HepG2 (cell line): ENCODE results near the gene TMEM87A. TPM values are rescaled to one million over a fixed set of nuclear protein-coding genes. Genes with fewer than 3 reads are reported as not detected.
A peak's percentile ranks its signal among the peaks of the same experiment; 100 is the strongest.

Experiments used
- HMGA1 ChIP-seq: sonication (generic); formaldehyde crosslinking; conservative IDR thresholded peaks from 2 replicates; pipeline ENCODE4 v1.4.0; 2020; ENCODE audit warnings: missing genetic modification reagents
- SNRNP70 ChIP-seq: fragments of 200-400 bp; formaldehyde crosslinking; IDR thresholded peaks from 2 replicates; pipeline ENCODE4 v1.6.1; 2017; ENCODE audit warnings: mild to moderate bottlenecking, low read depth, low read length, moderate library complexity
- ZNF30 ChIP-seq: sonication (generic); formaldehyde crosslinking; IDR thresholded peaks from 2 replicates; pipeline ENCODE4 v1.5.0; 2020; ENCODE audit warnings: mild to moderate bottlenecking, missing genetic modification reagents
- ZNF335 ChIP-seq: sonication (generic); formaldehyde crosslinking; IDR thresholded peaks from 2 replicates; pipeline ENCODE4 v1.4.0; 2020; ENCODE audit warnings: missing genetic modification reagents
- ZNF678 ChIP-seq: sonication (generic); formaldehyde crosslinking; IDR thresholded peaks from 2 replicates; pipeline ENCODE4 v1.4.0; 2020; ENCODE audit warnings: mild to moderate bottlenecking, missing genetic modification reagents
- polyA plus RNA-seq, 8 experiments: library from polyadenylated mRNA; depleted of rRNA in 3 of 8; stranded (reverse) in 7 of 8; unstranded in 1 of 8; fragments of >200 nt; fragmentation: Illumina TruSeq in 4 of 8; extraction: Trizol in 4 of 8; gene quantifications; 2 replicates each; pipeline versions ENCODE4 v1.2.1 to v1.2.3, GENCODE V29; 2011 to 2016; ENCODE audit warnings: low read depth in 4 of 8, missing spikeins in 1 of 8, mixed read lengths in 1 of 8; ENCODE audit not compliant: insufficient read depth in 1 of 8
- total RNA-seq, 5 experiments: library from RNA; depleted of rRNA; stranded (reverse); fragments of >200 nt; fragmentation: Illumina TruSeq; extraction: Trizol; gene quantifications; 2 replicates each; pipeline ENCODE4 v1.2.3, GENCODE V29; 2016; ENCODE audit warnings: low read depth in 1 of 5
- TF ChIP-seq, protein P1 (sequence below): sonication (generic); formaldehyde crosslinking; conservative IDR thresholded peaks from 2 replicates; pipeline ENCODE4 v1.8.0; 2022; ENCODE audit warnings: missing genetic modification reagents
- TF ChIP-seq, protein P2 (sequence below): sonication (generic); formaldehyde crosslinking; IDR thresholded peaks from one replicate; pipeline ENCODE4 v1.5.1; 2020; ENCODE audit warnings: mild to moderate bottlenecking, missing genetic modification reagents; ENCODE audit errors: not compliant biosample characterization
- TF ChIP-seq, protein P3 (sequence below): IDR thresholded peaks from 2 replicates; pipeline ENCODE4 v1.6.1; 2012; ENCODE audit warnings: inconsistent platforms
- TF ChIP-seq, protein P4 (sequence below): sonication (generic); formaldehyde crosslinking; IDR thresholded peaks from 2 replicates; pipeline ENCODE4 v1.4.0; 2020; ENCODE audit warnings: low read depth, mild to moderate bottlenecking, missing genetic modification reagents
- TF ChIP-seq, protein P5 (sequence below): sonication (generic); formaldehyde crosslinking; IDR thresholded peaks from 2 replicates; pipeline ENCODE4 v1.8.1; 2023; ENCODE audit warnings: mild to moderate bottlenecking, inconsistent platforms, moderate library complexity, missing genetic modification reagents, borderline replicate concordance
- TF ChIP-seq, protein P6 (sequence below): sonication (generic); formaldehyde crosslinking; IDR thresholded peaks from 2 replicates; pipeline ENCODE4 v1.8.0; 2022; ENCODE audit warnings: mild to moderate bottlenecking, missing genetic modification reagents, borderline replicate concordance

The TMEM87A gene
- total and polyA plus RNA-seq, 2 of the 13 experiments (the other 11 are each of a cell fraction or from before 2014, with no cell fraction given) = 20.2 to 42.8 TPM

DNA sequence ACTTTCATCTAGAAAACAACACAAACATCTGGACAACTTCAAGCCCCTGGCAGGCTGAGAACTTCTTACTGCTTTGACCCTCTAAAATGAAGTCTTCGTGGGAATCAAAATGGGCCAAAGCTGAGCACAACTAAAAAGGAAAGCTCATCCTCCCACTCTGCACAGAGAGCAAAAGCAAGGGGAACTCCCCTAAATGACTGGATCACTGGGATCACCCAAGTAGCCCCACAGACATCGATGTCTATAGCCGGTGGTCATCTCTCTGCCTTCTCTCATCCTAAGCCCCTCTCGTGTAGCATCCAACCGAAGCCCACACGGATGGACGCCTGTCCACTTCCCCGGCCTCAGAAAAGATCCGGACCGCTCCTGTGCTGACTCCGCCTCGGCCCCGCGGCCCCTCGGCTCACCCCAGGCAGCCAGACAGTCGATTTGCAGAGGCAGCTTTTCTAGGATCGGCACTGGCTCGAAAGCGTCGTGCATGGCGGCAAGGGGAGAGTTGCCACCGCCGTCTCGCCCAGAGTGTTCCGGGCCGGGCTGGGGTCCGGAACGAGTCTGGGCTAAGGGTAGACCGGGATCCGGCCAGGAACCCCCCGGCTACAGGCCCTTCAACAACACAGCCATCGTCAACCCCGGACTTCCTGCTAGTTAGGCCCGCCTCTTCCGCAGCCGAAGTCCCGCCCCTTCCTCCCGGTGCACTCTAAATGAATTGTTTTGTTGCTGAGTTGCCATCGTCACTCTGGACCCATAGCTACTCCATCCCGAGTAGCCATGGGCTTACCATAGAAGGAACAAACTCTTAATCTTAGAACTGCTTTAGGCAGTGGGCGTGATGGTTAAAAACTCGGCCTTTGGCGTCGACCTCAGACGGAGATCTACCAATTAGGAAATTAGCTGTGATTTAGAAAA is 65.3 kb downstream of the TMEM87A start, which contains the start of gene VPS39 (continued):
- TF ChIP-seq, protein P1, sequence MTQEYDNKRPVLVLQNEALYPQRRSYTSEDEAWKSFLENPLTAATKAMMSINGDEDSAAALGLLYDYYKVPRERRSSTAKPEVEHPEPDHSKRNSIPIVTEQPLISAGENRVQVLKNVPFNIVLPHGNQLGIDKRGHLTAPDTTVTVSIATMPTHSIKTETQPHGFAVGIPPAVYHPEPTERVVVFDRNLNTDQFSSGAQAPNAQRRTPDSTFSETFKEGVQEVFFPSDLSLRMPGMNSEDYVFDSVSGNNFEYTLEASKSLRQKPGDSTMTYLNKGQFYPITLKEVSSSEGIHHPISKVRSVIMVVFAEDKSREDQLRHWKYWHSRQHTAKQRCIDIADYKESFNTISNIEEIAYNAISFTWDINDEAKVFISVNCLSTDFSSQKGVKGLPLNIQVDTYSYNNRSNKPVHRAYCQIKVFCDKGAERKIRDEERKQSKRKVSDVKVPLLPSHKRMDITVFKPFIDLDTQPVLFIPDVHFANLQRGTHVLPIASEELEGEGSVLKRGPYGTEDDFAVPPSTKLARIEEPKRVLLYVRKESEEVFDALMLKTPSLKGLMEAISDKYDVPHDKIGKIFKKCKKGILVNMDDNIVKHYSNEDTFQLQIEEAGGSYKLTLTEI (CRISPR knock-in tag) = no peak
- TF ChIP-seq ZNF678 = 0 out of 2 replicates have a peak, but pooled peaks have one; percentile 66
- TF ChIP-seq ZNF335 (CRISPR knock-in tag) = no peak
- no peak for TF ChIP-seq HMGA1 (CRISPR knock-in tag)
- TF ChIP-seq ZNF30 (CRISPR knock-in tag) = no peak
- TF ChIP-seq, protein P2, sequence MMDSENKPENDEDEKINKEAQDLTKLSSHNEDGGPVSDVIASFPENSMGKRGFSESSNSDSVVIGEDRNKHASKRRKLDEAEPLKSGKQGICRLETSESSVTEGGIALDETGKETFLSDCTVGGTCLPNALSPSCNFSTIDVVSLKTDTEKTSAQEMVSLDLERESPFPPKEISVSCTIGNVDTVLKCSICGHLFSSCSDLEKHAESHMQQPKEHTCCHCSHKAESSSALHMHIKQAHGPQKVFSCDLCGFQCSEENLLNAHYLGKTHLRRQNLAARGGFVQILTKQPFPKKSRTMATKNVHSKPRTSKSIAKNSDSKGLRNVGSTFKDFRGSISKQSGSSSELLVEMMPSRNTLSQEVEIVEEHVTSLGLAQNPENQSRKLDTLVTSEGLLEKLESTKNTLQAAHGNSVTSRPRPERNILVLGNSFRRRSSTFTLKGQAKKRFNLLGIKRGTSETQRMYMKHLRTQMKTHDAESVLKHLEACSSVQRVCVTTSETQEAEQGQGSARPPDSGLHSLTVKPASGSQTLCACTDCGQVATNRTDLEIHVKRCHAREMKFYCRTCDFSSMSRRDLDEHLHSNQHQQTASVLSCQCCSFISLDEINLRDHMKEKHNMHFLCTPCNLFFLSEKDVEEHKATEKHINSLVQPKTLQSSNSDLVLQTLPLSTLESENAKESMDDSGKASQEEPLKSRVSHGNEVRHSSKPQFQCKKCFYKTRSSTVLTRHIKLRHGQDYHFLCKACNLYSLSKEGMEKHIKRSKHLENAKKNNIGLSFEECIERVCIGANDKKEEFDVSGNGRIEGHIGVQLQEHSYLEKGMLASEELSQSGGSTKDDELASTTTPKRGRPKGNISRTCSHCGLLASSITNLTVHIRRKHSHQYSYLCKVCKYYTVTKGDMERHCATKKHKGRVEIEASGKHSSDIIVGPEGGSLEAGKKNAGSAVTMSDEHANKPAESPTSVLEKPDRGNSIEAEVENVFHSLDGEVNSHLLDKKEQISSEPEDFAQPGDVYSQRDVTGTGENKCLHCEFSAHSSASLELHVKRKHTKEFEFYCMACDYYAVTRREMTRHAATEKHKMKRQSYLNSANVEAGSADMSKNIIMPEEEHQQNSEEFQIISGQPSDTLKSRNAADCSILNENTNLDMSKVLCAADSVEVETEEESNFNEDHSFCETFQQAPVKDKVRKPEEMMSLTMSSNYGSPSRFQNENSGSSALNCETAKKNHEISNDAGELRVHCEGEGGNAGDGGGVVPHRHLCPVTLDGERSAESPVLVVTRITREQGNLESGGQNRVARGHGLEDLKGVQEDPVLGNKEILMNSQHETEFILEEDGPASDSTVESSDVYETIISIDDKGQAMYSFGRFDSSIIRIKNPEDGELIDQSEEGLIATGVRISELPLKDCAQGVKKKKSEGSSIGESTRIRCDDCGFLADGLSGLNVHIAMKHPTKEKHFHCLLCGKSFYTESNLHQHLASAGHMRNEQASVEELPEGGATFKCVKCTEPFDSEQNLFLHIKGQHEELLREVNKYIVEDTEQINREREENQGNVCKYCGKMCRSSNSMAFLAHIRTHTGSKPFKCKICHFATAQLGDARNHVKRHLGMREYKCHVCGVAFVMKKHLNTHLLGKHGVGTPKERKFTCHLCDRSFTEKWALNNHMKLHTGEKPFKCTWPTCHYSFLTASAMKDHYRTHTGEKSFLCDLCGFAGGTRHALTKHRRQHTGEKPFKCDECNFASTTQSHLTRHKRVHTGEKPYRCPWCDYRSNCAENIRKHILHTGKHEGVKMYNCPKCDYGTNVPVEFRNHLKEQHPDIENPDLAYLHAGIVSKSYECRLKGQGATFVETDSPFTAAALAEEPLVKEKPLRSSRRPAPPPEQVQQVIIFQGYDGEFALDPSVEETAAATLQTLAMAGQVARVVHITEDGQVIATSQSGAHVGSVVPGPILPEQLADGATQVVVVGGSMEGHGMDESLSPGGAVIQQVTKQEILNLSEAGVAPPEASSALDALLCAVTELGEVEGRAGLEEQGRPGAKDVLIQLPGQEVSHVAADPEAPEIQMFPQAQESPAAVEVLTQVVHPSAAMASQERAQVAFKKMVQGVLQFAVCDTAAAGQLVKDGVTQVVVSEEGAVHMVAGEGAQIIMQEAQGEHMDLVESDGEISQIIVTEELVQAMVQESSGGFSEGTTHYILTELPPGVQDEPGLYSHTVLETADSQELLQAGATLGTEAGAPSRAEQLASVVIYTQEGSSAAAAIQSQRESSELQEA (CRISPR knock-in tag) = no peak
- TF ChIP-seq SNRNP70 = no peak
- TF ChIP-seq, protein P3, sequence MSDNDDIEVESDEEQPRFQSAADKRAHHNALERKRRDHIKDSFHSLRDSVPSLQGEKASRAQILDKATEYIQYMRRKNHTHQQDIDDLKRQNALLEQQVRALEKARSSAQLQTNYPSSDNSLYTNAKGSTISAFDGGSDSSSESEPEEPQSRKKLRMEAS = no peak; the same call in 1 of the 2 replicates
- TF ChIP-seq, protein P4, sequence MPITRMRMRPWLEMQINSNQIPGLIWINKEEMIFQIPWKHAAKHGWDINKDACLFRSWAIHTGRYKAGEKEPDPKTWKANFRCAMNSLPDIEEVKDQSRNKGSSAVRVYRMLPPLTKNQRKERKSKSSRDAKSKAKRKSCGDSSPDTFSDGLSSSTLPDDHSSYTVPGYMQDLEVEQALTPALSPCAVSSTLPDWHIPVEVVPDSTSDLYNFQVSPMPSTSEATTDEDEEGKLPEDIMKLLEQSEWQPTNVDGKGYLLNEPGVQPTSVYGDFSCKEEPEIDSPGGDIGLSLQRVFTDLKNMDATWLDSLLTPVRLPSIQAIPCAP (CRISPR knock-in tag) = no peak
- TF ChIP-seq, protein P5, sequence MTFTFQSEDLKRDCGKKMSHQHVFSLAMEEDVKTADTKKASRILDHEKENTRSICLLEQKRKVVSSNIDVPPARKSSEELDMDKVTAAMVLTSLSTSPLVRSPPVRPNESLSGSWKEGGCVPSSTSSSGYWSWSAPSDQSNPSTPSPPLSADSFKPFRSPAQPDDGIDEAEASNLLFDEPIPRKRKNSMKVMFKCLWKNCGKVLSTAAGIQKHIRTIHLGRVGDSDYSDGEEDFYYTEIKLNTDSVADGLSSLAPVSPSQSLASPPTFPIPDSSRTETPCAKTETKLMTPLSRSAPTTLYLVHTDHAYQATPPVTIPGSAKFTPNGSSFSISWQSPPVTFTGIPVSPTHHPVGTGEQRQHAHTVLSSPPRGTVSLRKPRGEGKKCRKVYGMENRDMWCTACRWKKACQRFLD (CRISPR knock-in tag) = 0 out of 2 replicates have a peak, but pooled peaks have one; percentile 54
- TF ChIP-seq, protein P6, sequence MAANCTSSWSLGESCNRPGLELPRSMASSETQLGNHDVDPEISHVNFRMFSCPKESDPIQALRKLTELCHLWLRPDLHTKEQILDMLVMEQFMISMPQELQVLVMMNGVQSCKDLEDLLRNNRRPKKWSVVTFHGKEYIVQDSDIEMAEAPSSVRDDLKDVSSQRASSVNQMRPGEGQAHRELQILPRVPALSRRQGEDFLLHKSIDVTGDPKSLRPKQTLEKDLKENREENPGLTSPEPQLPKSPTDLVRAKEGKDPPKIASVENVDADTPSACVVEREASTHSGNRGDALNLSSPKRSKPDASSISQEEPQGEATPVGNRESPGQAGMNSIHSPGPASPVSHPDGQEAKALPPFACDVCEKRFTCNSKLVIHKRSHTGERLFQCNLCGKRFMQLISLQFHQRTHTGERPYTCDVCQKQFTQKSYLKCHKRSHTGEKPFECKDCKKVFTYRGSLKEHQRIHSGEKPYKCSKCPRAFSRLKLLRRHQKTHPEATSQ (CRISPR knock-in tag) = no peak
